GM21367 (cell line): ENCODE measurements around the gene CEP290.
"Not testable (repeated sequence)": the region's sequence is repeated elsewhere in the genome, so short reads cannot be mapped to it uniquely, and the experiment has no call there.

ENCODE experiments used
- ATAC-seq: cut with Tn5 transposase; IDR thresholded peaks from one replicate; pipeline ENCODE4 v1.9.1; 2021; ENCODE audit not compliant: unreplicated experiment

Gene CEP290

DNA sequence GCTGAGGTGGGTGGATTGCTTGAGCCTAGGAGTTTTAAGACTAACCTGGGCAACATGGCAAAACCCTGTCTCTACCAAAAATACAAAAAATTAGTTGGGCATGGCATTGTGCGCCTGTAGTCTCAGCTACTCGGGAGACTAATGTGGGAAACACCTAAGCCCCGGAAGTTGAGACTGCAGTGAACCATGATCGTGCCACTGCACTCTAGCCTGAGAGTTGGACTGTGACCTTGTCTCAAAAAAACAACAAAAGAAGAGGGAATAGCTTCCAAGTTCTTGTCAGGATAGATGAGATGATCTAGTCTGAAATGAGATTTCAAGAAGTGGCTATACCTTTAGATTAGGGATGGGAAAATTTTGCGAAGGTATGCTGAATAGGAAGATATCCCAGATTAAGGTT lies 97.9 kb downstream of the CEP290 start:
- no peak for ATAC-seq

DNA sequence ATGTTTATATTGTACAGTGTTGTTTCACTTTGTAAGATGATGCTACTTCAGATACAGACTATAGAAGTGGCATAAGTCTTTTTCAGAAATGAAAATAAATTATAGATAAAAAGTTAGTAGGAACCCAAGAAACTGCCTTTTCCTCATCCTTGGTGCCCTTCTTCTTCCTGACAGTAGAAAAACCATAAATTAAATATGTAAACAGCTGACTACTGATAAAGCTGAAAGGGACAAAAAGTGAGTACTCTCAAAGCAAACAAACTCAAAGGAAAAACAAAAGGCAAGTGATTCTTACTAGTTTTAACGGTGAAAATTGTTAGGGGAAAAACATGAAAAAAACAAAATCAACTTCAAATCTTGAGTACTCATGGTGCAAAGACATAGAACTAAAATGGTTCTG lies 104.1 kb downstream of the CEP290 start:
- ATAC-seq: no peak

DNA sequence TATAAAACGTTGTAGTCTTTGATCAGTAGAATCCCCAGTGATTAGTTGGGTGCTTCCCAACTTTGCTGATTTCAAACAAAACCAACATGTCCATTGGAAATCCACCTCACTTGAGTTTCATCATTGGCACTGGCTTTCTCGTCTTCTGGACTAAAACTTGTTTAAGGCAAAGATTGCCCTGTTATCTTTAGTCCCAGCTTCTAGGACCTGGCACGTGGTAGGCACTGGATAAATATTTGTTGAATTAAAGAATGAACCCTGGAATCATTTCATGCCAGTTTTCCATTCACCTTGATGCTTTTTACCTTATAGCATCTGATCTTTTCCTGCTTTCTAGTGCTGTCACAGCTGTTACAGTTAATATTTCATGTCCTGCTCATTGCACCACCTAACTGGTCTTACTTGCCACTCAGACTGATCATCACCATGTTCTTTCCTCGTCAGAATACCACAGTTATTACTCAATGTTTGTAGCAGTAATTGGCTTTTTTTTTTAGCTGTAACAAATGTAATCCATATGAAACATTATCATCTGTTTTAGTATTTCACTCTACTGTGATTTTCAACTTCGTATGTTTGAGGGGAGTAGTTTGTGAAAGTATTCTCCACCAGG lies 105.4 kb downstream of the CEP290 start:
- no peak for ATAC-seq

DNA sequence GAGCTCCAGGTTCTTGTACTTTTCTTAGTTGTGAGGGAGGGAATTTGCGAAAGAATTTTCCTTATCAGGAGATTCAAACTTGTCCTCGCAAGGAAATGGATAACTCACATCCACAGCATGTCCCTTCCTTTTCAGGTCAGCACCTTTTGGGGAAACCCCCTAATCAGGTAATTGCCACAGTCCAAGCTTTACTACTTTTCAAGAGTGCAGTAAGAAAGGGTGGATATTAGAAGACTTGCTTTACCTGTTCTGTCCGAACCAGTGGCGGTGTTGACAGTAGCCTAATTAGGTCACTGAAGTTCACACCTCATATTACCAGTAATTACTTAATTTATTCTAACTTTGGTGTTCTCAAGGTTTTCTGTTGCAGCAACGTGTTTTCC lies 106.0 kb downstream of the CEP290 start:
- peak; percentile 14 for ATAC-seq

DNA sequence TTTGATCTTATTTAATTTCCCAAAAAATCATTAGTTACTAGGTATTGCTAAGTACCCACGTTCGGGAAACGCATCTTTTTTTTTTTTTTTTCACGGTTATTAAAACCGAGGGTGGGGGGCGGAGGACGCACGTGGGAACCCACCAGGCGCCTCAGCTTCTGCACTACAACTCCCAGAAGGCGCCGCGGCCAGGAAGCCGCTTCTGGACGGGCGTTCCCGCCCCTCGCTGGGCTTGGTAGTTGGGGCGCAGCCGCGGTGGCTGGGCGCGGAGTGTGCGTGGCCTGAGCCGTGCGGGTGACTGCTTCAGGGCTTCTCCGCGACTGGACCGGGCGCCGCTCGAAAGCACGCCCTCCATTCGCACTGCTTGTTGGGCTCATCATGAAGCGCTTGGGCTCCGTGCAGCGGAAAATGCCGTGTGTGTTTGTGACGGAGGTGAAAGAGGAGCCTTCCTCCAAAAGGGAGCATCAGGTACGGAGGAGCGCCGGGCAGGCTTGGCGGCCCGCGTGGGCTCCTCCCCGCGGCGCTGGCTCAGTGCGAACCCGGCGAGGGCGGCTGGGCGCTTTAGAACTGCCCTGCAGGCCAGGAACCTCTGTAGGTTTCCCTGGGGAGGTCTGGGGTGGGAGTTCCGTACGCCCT lies 106.5 kb downstream of the CEP290 start:
- ATAC-seq: peak; percentile 100

DNA sequence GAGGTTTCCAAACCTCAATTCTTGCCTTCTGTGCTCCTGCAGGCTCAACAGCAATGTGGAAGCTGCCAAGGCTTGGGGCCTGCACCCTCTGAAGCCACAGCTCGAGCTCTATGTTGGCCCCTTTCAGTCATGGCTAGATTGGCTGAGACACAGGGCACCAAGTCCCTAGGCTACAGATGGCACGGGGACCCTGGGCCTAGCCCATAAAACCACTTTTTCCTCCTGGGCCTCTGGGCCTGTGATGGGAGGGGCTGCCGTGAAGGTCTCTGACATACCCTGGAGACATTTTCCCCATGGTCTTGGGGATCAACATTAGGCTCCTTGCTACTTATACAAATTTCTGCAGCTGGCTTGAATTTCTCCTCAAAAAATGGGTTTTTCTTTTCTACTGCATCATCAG lies 110.7 kb downstream of the CEP290 start:
- ATAC-seq: not testable (repeated sequence)

DNA sequence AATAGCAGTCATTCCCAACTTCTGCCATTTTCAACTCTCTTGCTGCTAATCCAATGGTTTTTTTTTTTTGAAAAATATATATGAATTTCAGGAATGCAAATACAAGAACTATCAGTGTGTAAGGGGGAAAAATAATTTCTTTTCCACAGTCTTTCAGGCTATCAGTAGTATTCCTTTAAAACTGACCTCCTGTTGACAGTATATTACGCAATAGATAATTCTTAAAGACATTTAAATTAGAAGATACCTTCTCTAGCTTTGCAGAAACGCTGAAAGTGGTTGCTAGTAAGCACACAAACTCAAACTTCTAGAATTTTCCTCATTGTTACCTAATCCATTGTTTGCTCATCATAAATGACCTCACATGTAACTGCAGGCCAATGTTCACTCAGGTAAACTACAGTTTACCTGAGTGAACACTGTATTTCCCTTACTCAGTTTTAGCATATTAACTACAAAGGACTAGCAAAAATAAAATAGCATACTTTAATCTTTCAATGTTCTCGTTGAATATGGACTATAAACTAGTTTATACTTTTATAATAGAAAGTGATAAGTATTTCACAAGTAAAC lies 112.7 kb downstream of the CEP290 start, which contains the start of gene C12orf50:
C12orf50 (minus strand) TSS at position 309 of the 573 bp plus-strand sequence. CDS start 2,439 bp downstream, outside the sequence.
- ATAC-seq: no peak

DNA sequence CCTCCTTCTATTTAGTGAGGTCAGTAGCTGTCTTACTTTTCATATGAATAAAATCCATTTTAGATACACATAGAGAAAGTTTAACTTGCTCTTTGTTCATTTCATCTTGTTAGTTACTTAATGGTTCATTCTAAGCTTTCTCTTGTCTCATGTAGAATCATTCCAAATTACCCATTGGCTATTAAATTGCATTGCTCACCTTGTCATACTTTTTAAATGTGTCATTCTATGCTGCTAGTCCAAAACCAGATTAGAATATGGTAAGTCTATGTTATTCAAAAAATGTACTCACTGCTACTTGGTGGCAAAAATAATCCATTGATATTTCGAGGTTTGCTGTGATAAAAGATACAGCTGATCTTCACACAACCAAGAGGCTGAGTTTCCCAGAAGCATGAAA lies 115.7 kb downstream of the CEP290 start:
- ATAC-seq: no peak

DNA sequence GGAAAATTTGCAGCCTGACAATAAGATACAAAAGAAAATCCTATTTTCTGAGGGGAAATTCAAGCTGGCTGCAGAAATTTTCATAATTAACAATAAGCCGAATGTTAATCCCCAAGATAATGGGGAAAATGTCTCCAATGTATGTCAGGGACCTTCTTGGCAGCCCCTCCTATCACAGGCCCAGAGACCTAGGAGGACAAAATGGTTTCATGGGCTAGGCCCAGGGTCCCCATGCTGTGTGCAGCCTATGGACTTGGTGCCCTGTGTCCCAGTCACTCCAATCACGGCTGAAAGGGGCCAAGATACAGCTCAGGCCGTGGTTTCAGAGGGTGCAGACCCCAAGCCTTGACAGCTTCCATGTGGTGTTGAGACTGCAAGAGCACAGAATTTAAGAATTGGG lies 123.9 kb downstream of the CEP290 start:
- ATAC-seq: no peak

DNA sequence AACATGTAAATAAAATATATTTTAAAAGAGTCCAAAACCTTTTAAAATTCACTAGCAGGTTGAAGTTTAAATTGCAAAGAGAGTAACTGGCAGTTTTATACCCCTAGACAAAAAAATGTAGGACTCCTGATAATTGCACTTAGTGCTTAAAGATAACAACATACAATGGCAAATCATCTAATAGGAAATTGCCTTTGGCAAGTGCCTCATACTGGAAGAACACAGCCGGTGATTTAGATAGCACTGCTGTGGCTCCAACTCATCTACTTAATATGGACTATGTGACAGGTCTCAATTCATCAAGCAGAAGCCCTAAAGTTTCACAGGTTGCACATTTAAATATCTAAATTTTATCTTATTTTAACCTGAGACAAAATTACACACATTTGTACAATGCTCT lies 126.1 kb downstream of the CEP290 start:
- no peak for ATAC-seq

DNA sequence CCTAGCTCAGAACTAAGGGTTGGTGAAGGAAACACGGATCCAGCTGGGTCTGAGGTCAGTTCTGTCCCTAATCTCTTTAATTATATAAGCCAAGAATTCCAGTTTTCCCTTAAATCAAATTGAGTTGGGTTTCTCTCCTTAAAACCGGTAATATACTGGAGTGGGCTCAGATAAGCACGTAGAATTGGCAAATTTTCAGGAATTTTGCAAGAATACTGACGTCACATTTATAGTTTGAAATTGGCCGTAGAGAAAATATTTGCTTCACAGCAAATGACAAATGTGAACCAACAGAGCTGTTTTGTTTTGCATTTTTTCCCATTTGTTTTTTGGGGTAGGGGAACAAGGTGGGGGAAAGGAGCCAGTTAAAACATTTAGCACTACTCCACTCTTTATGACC lies 130.1 kb downstream of the CEP290 start:
- ATAC-seq: no peak

DNA sequence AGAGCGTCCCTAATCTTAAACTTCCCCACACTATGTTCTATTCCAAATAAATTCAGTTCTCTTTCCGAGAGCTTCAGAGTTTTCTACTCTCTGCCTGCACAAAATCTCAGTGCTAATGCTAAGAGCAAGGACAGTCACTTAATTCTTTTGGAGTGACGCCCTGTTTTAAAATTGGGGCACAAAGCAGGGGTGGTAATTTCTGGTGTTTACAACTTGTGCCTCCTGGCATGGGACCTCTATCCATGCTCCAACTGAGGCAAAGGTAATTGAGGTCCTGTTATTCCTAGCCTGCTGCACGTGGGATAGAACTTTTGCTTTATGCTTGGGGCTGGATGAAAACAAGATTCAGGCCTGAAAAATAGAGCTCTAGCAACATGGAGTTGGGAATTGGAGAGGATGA lies 135.5 kb downstream of the CEP290 start:
- no peak for ATAC-seq

DNA sequence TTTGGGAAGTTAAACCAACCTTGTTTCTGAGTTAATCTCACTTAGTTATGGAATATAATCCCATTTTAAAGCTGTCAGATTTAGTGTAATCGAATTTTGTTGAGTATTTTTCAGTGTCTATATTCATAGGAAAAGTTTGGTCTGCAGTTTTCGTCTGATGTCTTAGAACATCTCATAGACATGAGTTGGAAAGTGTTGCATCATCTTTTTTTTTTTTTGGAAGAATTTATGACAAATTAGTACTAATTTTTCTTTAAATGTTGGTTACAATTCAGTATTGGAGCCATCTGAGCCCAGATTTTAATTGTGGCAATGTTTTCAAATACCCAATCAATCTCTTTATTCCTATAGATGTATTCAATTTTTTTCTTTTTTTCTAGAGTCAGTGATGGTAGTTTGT lies 140.6 kb downstream of the CEP290 start:
- no peak for ATAC-seq
